Ramos (cell line): ENCODE data around the gene STAT3.
"Not testable (repeated sequence)": the region's sequence is repeated elsewhere in the genome, so short reads cannot be mapped to it uniquely, and the experiment has no call there.

Source experiments
- in situ Hi-C: fragments of 300-500 bp; cut with MboI; formaldehyde crosslinking; loops from one replicate; pipeline ENCODE4 v1.14.3; 2022; ENCODE audit warnings: low sequenced_read_pairs; ENCODE audit not compliant: unreplicated experiment

The STAT3 gene

DNA sequence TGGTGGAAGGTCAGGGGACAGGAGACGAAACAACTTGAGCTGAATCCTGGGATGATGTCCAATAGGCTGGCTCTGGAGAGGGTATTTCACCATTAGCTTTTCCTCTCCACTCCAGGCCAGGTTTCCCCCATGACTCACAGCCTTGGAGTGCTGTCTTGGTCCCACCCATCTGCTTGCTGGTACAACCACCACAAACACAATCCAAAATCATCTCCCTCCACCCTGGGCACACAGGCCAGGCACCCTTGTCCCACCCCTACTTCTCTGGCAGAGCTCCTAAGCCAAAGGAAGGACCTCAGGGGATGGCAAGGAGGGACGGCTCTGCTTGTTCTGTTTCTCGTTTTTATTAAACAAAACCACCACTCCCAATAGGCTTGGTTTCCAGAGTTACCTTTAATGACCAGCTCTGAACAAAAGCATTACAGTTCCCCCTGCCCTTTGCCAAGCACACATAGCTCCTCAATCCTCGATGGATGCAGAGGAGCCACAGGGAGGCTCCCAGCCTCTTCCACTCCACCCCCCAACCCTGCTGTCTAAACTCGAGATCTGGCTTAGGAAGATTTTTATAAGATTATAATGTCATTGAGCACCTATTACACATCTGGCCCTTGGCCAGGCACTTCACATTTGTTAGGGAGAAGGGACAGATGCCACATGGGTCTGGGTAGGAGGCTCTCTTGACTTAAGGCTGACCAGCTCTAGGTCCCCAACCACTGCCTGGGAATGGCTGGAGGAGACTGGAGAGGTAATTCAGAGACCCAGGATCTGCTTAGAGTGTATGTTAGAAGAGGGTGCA is 21.5 kb upstream of the STAT3 start:
- in situ Hi-C loops, result no loop called here

DNA sequence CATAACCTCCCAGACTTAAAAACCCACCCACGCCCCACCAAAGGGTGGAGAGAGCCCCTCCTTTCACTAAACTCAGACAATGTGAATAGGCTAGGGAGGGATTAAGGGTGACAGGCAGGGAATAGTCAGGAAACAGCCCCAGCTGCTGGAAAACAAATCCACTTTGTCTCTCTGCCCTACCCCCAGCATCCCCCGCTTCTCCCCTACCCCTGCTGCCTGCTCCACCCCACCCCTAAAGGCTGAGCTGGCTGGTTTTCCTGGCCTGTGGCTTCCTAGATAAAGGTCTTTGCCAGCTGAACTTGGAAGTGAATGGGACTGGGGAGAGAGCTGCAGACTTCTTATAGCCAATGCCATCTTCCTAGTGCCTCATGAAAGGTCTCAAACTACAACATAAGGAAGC is 19.8 kb upstream of the STAT3 start:
- in situ Hi-C loops, result no loop called here

DNA sequence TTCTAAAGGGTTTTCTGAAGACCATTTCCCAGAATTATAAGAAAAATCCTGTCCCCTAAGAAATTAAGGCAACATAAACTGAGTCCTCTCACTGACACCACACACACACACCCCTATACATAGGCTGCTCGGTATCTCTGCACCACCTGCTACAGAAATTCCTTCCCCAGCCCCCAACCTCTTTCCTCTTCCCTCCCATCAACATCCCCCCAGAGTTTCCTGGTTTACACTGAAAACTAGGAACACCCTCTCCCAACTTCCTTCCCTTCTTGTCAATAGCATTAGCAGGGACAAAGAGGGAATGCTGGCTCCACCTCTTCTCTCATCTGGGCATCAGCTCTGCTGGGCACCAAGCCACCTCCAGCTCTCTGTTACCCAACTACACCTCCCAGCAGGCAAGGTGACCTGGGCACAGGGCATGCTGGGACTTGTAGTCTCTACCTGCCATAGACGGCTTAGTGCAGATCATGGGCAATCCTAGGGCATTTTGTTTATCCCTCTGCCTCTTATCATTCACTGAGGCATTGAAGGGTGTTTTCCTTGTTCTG is 19.1 kb upstream of the STAT3 start:
- in situ Hi-C loops, result no loop called here

- in situ Hi-C loops, result no loop called here
These were observed 18.5 kb upstream of the STAT3 start for GRCh38 chr17:42406615-42407288.

DNA sequence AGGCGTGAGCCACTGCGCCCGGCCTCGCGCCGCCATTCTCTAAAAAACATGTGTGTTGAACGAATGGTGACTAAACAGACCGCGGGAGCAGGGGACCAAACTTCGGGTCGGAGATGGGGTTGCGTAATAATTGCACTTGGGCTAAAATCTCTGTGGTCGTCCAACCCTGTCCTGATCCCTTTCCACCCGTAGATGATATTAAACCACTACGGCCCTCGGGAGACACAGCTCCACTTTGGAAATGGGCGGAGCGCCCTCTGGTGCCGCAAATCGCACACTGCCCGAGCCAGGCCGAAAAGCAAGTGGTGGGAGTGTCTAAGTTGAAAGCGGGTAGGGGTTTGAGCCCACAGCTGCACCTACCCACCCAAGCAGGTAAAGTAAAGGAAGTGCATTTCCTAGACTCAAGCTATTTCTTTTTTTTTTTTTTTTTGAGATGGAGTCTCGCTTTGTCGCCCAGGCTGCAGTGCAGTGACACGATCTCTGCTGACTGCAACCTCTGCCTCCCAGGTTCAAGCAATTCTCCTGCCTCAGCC is 17.8 kb upstream of the STAT3 start:
- in situ Hi-C loops, result no loop called here

- in situ Hi-C loops, result no loop called here
These were observed 16.8 kb upstream of the STAT3 start for GRCh38 chr17:42405076-42405475.

DNA sequence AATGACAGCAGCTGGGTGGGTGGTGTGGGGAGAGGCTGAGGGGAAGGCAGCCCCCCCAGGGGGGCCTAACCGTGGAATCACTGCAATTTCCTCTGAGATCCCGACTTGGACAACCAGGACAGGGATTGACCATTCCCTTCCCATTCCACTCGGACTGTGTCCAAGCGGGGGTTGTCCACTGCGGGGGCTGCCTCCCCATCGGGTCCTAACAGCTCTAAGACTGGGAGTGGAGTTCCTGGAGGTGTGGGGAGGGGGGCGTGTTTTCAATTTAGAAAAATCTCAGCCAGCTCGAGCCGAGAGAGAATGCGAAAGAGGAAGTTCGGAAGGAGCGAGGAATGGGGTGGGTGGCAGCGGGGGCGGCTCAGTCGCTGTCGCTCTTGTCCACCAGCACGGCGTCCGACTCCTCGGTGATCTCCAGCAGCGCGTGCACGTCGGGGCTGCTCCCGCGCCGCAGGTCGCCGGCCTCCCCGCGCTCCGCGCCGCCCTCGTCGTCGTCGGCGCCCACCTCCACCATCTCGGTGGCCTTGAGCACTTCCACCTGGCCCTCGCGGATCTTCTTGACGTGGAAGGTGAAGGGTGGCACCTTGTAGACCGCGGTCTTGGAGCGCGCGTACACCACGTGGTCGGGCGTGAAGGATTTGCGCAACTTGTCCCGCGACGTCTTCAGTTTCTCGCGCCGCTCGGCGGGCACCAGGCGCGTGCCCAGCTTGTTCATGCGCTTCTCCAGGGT is 16.2 kb upstream of the STAT3 start:
- in situ Hi-C loops, result loop anchor here (5.0 kb wide), 1 partner anchor 82 kb away; no protein-coding TSS in a partner anchor

- in situ Hi-C loops, result loop anchor here (5.0 kb wide), 1 partner anchor 81 kb away; no protein-coding TSS in a partner anchor
These were observed 14.9 kb upstream of the STAT3 start for GRCh38 chr17:42403150-42403549.

DNA sequence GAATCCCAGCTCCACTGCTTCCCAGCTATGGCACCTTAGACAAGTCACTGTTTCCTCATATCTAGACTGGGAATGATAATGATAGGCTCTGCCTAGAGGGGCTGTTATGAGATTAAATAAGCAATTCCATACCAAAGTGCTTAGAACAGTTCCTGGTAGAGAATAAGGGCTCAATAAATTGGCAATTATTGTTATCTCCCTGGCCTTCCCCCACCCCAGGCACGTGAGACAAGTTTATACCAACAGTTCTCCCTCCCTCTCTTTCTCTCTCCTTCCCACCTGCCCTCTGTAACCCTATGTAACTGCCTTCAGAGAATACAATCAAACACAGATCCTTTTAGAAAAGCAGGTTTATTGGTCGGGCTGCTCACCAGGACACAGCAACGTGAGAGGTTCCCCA is 13.9 kb upstream of the STAT3 start:
- in situ Hi-C loops, result loop anchor here (5.0 kb wide), 1 partner anchor 80 kb away; no protein-coding TSS in a partner anchor

- in situ Hi-C loops, result loop anchor here (5.0 kb wide), 1 partner anchor 79 kb away; no protein-coding TSS in a partner anchor
These were observed 12.7 kb upstream of the STAT3 start for GRCh38 chr17:42400844-42401375.

GRCh38 chr17:42399948-42400843 is 12.0 kb upstream of the STAT3 start:
- in situ Hi-C loops, result loop anchor here (5.0 kb wide), 1 partner anchor 78 kb away; no protein-coding TSS in a partner anchor

DNA sequence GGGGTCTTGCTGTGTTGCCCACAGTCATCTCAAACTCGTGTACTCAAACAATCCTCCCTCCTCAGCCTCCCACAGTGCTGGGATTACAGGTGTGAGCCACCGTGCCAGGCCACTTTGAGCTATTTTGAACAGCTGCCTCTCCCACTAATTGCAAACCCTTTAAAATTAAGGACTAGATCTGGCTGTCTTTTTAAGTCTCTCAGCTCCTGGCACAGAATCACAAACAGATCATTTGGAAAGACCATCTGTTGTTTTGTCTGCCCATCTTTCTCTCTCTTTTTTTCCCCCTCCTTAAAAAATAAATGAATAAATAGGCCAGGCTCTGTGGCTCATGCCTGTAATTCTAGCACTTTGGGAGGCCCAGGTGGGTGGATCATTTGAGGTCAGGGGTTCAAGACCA is 10.9 kb upstream of the STAT3 start:
- in situ Hi-C loops, result no loop called here

DNA sequence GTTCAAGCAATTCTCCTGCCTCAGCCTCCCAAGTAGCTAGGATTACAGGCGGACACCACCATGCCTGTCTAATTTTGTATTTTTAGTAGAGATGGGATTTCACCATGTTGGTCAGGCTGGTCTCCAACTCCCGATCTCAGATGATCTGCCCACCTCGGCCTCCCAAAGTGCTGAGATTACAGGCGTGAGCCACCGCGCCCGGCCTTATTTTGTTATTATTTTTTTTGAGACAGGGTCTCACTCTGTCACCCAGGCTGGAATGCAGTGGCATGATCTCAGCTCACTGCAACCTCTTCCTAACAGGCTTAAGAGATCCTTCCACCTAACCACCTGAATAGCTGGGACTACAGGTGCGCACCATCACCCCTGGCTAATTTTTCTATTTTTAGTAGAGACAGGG is 7.4 kb upstream of the STAT3 start:
- in situ Hi-C loops, result not testable (repeated sequence)

GRCh38 chr17:42394838-42395237 is 6.6 kb upstream of the STAT3 start:
- in situ Hi-C loops, result no loop called here

- in situ Hi-C loops, result no loop called here
These were observed 4.6 kb upstream of the STAT3 start for GRCh38 chr17:42392692-42393415.

DNA sequence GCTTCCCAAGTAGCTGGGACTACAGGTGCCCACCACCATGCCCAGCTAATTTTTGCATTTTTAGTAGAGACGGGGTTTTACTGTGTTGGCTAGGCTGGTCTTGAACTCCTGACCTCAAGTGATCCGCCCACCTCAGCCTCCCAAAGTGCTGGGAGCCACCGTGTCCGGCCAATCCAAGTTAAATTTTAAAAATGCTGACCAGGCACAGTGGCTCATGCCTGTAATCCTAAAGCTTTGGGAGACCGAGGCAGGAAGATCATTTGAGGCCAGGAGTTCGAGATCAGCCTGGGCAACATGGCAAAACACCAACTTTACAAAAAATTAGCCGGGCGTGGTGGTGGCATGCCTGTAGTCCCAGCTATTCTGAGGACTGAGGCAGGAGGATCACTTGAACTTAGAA is 3.2 kb upstream of the STAT3 start:
- in situ Hi-C loops, result not testable (repeated sequence)

DNA sequence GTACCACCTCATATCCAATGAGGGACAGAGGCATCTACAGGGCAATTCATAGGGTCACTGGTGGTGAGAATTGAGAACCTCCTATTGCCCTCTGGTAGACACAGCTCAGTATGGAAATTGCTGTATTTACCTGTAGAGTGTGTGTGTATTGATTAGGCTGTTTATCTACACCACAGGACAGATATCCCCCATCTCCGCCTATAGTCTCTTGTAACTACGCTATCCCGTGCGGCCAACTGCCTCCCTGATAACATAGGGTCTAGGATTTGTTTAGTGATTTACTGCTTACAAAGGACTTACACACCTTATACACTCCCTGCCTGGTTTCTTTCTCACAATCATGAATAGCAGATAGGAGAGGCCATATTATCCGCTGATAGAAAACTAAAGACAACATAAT is 1.7 kb upstream of the STAT3 start:
- in situ Hi-C loops, result no loop called here

DNA sequence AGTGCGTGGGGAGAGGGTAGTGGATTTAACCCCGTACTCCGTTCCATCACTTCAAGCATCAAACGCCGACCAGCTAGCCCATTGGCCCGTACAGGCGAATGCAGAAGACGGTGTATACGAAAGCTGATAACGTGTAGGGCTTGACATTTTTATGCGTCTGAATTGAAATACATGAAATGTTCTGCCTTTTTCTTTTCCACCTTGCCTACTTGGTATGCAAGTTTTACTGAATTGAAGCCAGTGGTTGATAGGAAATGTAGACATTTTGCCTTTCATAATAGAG is 834 bp upstream of the STAT3 start:
- in situ Hi-C loops, result no loop called here
